Measurements from ENCODE around the gene DAGLB.
A peak's percentile ranks its signal among the peaks of the same experiment; 100 is the strongest.
"Not testable (repeated sequence)": the region's sequence is repeated elsewhere in the genome, so short reads cannot be mapped to it uniquely, and the experiment has no call there.

The DAGLB gene

GRCh38 chr7:6461946-6462550 is 14.3 kb upstream of the DAGLB start:
- DNase-seq (ENCODE audit: low read depth, low spot score), result no peak

- no peak for DNase-seq (ENCODE audit: low read depth, low spot score)
Measured at GRCh38 chr7:6460990-6461584, 13.3 kb upstream of the DAGLB start.

- no peak for DNase-seq (ENCODE audit: low read depth, low spot score)
Measured at GRCh38 chr7:6460303-6460702, 12.5 kb upstream of the DAGLB start.

- DNase-seq (ENCODE audit: low read depth, low spot score), result not testable (repeated sequence)
Measured at GRCh38 chr7:6458676-6459075, 10.9 kb upstream of the DAGLB start.

- no peak for DNase-seq (ENCODE audit: low read depth, low spot score)
Measured at GRCh38 chr7:6453734-6454133, 6.0 kb upstream of the DAGLB start.

- DNase-seq (ENCODE audit: low read depth, low spot score), result no peak
Measured at GRCh38 chr7:6451224-6451705, 3.5 kb upstream of the DAGLB start.

- not testable (repeated sequence) for DNase-seq (ENCODE audit: low read depth, low spot score)
Measured at GRCh38 chr7:6450591-6450990, 2.8 kb upstream of the DAGLB start.

- DNase-seq (ENCODE audit: low read depth, low spot score), result not testable (repeated sequence)
Measured at GRCh38 chr7:6449884-6450283, 2.1 kb upstream of the DAGLB start.

- DNase-seq (ENCODE audit: low read depth, low spot score), result no peak
Measured at GRCh38 chr7:6448943-6449543, 1.3 kb upstream of the DAGLB start.

GRCh38 chr7:6446838-6447580 is 745 bp downstream of the DAGLB start:
- peak; percentile 47 for DNase-seq (ENCODE audit: low read depth, low spot score)

- no peak for DNase-seq (ENCODE audit: low read depth, low spot score)
Measured at GRCh38 chr7:6444516-6445269, 3.1 kb downstream of the DAGLB start.

GRCh38 chr7:6443372-6443941 is 4.3 kb downstream of the DAGLB start:
- DNase-seq (ENCODE audit: low read depth, low spot score), result no peak

- peak; percentile 80 for DNase-seq (ENCODE audit: low read depth, low spot score)
Measured at GRCh38 chr7:6442114-6442513, 5.6 kb downstream of the DAGLB start.

- no peak for DNase-seq (ENCODE audit: low read depth, low spot score)
Measured at GRCh38 chr7:6440381-6440780, 7.4 kb downstream of the DAGLB start.

GRCh38 chr7:6438427-6438826 is 9.3 kb downstream of the DAGLB start:
- no peak for DNase-seq (ENCODE audit: low read depth, low spot score)

GRCh38 chr7:6437251-6437650 is 10.5 kb downstream of the DAGLB start:
- DNase-seq (ENCODE audit: low read depth, low spot score), result no peak

- DNase-seq (ENCODE audit: low read depth, low spot score), result no peak
Measured at GRCh38 chr7:6436385-6436685, 11.4 kb downstream of the DAGLB start.

GRCh38 chr7:6435486-6436384 is 12.0 kb downstream of the DAGLB start:
- DNase-seq (ENCODE audit: low read depth, low spot score), result peak; percentile 52

- no peak for DNase-seq (ENCODE audit: low read depth, low spot score)
Measured at GRCh38 chr7:6433784-6434615, 13.8 kb downstream of the DAGLB start.

GRCh38 chr7:6432781-6433180 is 15.0 kb downstream of the DAGLB start:
- no peak for DNase-seq (ENCODE audit: low read depth, low spot score)
